T1000 (cell line): ENCODE measurements around the gene SYT12.
"Not testable (repeated sequence)": the region's sequence is repeated elsewhere in the genome, so short reads cannot be mapped to it uniquely, and the experiment has no call there.

Source experiments
- DNase-seq: peaks from one replicate; lab custom pipeline; 2025; ENCODE audit warnings: mixed read lengths; lab: John Stamatoyannopoulos, UW

Gene SYT12

GRCh38 chr11:67022961-67023956 is at the start of gene SYT12:
Gene SYT12, plus strand, starts transcription at chr11:67023134. Its CDS starts 7,011 bp downstream, at chr11:67030145.
- DNase-seq = no peak

- DNase-seq = no peak
Observed at GRCh38 chr11:66973956-66974580, 48.9 kb upstream of the SYT12 start.

- no peak for DNase-seq
Observed at GRCh38 chr11:66974724-66975404, 48.1 kb upstream of the SYT12 start, which contains the start of gene C11orf86. Gene C11orf86, plus strand, starts transcription at chr11:66975304. Its CDS starts 59 bp downstream, at chr11:66975363.

GRCh38 chr11:66975405-66976027 is 47.4 kb upstream of the SYT12 start:
- no peak for DNase-seq

GRCh38 chr11:66976028-66976467 is 46.9 kb upstream of the SYT12 start:
- DNase-seq = no peak

- no peak for DNase-seq
Observed at GRCh38 chr11:66976925-66977324, 46.0 kb upstream of the SYT12 start.

- DNase-seq = no peak
Observed at GRCh38 chr11:66978229-66978628, 44.7 kb upstream of the SYT12 start.

GRCh38 chr11:66978717-66979116 is 44.2 kb upstream of the SYT12 start:
- no peak for DNase-seq

GRCh38 chr11:66979336-66979980 is 43.5 kb upstream of the SYT12 start:
- DNase-seq = no peak

GRCh38 chr11:66981976-66982578 is 40.9 kb upstream of the SYT12 start:
- DNase-seq = peak; percentile 74

- DNase-seq = no peak
Observed at GRCh38 chr11:66983275-66983924, 39.5 kb upstream of the SYT12 start.

GRCh38 chr11:66985508-66986177 is 37.3 kb upstream of the SYT12 start:
- no peak for DNase-seq

GRCh38 chr11:66986178-66986545 is 36.8 kb upstream of the SYT12 start:
- DNase-seq = no peak

GRCh38 chr11:66987158-66987620 is 35.7 kb upstream of the SYT12 start:
- no peak for DNase-seq

- no peak for DNase-seq
Observed at GRCh38 chr11:66987924-66988637, 34.9 kb upstream of the SYT12 start.

GRCh38 chr11:66988741-66989140 is 34.2 kb upstream of the SYT12 start:
- not testable (repeated sequence) for DNase-seq

GRCh38 chr11:66989360-66989759 is 33.6 kb upstream of the SYT12 start:
- DNase-seq = not testable (repeated sequence)

- DNase-seq = no peak
Observed at GRCh38 chr11:66992041-66992440, 30.9 kb upstream of the SYT12 start.
